ENCODE data around the gene RELCH.

DNA sequence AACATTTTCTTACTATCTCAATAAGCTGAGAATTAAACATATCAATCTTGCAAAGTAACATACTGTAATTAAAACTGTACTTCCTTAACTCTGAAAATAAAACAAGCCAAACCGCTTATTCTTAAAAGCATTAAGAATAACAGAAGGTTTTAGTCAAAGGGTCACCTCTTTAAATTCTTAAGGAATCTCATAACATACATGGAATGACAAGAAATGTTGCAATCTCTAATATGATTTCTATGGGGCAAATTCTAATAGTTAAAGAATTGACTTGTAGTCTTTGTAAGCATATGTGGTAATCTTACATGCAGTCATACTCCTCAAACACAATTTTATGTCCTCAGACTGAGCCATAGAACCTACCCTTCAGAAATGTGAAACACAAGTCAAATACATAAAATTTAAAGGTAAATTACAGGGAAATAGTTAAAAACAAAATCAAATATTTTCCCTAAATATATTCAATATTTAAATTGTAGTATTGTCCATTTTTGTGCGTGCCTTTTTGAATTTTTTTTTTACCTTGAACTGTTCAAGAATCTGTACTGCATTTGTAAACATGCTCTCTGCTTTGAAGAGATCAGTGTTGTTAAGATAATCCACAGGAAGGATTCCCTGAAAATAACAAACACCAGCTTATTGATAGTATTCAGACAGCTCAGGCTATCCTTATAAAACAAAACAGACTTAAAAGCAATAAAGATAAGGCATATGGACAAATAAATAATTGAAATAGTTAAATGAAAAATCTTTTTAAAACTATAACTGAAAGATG, 48.4 kb upstream of the RELCH start:
- TF ChIP-seq, protein P1, sequence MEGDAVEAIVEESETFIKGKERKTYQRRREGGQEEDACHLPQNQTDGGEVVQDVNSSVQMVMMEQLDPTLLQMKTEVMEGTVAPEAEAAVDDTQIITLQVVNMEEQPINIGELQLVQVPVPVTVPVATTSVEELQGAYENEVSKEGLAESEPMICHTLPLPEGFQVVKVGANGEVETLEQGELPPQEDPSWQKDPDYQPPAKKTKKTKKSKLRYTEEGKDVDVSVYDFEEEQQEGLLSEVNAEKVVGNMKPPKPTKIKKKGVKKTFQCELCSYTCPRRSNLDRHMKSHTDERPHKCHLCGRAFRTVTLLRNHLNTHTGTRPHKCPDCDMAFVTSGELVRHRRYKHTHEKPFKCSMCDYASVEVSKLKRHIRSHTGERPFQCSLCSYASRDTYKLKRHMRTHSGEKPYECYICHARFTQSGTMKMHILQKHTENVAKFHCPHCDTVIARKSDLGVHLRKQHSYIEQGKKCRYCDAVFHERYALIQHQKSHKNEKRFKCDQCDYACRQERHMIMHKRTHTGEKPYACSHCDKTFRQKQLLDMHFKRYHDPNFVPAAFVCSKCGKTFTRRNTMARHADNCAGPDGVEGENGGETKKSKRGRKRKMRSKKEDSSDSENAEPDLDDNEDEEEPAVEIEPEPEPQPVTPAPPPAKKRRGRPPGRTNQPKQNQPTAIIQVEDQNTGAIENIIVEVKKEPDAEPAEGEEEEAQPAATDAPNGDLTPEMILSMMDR (IDR thresholded peaks at IDR 0.05; ENCODE audit: insufficient read depth, low read depth, low read length) = no peak
- no peak for TF ChIP-seq EZH2 (IDR thresholded peaks at IDR 0.05; ENCODE audit: insufficient read depth, low read length)

Measured in astrocyte (in vitro differentiated cells and primary cell).